Measurements from ENCODE around the gene WSCD2.

DNA sequence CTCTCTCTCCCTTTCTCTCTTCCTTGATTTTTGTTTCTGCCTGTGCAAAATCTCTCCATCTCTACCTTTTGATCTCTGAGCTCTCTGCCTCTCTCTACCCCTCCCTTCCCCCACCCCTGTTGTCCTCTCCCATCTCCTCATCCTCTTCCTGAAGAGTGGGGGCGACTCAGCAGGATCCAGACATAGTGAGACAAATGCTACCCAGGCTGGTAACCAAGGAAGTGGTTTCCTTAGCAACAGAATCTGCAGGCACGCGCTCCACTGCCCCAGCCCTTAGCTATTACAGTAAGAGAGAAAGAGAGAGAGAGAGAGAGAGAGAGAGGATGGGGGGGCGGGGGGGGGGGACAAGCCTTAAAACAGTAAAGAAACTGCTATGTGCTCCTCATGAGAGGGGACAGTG, 124.5 kb downstream of the WSCD2 start:
- TF ChIP-seq, protein P1, sequence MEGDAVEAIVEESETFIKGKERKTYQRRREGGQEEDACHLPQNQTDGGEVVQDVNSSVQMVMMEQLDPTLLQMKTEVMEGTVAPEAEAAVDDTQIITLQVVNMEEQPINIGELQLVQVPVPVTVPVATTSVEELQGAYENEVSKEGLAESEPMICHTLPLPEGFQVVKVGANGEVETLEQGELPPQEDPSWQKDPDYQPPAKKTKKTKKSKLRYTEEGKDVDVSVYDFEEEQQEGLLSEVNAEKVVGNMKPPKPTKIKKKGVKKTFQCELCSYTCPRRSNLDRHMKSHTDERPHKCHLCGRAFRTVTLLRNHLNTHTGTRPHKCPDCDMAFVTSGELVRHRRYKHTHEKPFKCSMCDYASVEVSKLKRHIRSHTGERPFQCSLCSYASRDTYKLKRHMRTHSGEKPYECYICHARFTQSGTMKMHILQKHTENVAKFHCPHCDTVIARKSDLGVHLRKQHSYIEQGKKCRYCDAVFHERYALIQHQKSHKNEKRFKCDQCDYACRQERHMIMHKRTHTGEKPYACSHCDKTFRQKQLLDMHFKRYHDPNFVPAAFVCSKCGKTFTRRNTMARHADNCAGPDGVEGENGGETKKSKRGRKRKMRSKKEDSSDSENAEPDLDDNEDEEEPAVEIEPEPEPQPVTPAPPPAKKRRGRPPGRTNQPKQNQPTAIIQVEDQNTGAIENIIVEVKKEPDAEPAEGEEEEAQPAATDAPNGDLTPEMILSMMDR (IDR thresholded peaks at IDR 0.05), result no peak
- no peak for TF ChIP-seq POLR2A (IDR thresholded peaks at IDR 0.05)

Measured in Peyer's patch (tissue), 4 donors.